Globus pallidus (tissue), 1 donor: ENCODE measurements around the gene FGF12.

Experiments
- DNase-seq: peaks from one replicate; pipeline ENCODE4 v3.0.0-alpha.2; 2015; ENCODE audit warnings: low spot score

Gene FGF12

DNA sequence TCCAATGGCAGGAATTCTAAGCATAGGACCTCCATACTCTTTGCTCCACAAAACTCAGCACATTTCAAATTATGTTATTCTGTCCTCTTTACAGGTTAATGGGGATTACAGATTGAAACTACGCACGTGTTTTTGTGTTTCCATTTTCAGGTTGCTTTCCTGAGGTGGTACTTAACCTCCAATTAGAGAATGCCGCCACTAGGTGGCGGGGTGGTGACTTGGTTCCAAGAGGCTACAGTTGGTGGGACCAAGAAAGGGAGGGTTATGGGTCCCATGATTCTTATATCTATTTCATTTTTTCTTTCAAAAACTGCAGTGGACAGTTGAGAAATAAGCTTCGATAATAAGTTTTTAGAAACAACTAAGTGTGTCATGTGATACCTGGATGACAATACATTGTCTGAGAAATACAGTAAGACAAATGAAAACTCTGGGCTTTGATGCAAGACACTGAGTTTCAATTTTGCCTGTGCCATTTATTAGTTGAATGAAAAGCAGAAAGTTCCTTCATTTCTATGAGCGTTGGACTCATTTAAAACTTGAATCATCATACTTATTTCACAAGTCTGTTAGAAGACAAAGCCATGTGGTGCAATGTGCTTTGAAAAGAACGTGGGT lies 539.0 kb downstream of the FGF12 start:
- peak; percentile 44 for DNase-seq

DNA sequence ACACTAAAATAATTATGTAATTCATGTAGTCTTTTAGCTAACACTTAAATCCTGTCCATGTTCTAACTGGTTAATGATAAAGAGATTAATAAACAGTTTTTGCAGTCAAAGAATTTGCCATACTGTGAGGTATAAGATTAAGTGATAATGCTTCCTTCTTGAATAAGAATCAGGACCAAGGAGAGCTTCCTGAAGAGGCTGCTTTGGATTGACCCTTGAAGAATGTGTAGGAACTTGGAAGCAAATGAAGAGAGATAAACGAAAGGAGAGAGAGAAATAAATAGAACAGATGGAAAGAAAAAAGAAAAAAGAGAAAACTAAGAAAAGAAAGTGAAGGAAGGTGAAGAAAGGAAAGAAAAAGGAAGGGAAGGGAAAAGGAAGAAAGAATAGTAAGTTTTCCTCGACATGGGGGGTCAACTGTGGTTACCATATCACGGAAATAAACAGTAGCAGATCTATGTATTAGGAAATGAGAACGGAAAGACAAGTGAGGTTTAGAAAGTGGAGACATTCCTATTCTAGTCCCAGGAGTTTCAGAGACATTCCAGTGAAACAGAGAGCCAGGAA lies 539.8 kb downstream of the FGF12 start:
- no peak for DNase-seq

DNA sequence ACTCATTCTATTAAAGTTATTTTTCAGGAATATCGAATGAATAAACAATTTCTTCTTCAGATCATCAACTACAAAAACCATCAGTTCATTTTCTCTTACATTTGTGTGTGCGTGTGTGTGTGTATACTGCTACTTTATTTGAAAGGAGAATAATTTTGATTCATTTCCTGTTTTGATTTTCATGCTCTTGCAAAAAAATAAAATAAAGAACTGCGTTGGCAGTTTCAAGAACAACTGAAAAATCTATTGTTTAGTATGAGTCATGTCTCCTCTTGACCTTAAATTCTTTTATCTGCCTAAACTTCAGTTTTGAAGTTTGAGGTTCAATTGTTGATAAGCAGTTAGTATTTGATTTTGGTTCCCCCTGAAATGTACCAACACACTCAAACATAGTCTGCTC lies 540.8 kb downstream of the FGF12 start:
- DNase-seq, result no peak

DNA sequence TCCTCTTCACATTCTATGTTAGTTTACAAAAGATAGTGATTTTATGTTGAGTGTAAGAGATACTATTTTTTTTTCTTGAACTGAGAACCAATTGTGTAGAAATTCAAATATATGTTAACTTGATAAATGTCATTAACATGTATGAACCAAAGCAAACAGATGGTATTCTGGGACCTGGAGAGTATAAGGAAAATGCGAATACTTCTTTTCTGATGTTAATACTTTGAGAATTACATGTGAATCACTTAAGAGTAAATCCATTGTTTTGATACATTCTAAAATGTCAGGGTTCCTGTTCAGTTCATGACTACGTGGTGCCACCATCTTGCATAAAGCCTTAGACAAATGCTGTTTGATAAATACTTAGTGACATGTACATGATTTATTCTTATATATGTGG lies 541.3 kb downstream of the FGF12 start:
- DNase-seq, result no peak

DNA sequence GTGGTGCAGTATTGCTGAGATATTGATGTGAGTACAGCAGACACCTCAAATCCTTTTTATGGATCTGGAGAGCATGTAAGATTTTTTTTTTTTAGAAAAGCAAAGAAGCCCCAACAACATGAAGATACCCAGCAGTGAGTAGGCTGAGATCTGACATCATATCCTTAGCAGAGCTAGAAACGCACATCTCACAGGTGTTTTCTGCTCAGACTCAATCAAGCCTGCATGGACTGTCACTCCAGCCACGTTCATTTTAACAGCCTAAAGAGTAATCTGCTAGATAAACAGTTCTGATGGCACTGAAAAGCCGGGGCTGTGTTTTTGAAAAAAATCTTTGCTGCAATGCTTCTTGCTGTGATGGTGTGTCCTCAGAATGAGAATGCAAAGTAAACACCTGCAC lies 544.2 kb downstream of the FGF12 start:
- DNase-seq, result no peak

DNA sequence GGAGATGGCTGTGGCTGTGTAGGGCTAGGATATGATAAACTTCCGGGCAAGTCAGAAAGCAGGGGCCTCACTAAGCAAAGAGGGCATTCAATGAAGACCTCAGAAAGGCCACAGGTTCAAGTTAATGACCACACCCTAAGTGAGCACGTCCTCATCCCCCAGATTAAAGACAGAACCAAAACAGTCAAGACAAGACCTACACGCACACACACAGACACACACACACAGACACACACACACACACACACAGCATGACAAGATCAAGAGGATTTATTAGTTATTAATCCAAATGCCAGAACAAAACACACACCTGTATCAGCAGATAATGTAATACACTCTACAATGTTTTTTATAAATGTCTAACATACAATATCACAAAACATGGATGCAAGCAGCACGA lies 546.2 kb downstream of the FGF12 start:
- DNase-seq, result no peak

DNA sequence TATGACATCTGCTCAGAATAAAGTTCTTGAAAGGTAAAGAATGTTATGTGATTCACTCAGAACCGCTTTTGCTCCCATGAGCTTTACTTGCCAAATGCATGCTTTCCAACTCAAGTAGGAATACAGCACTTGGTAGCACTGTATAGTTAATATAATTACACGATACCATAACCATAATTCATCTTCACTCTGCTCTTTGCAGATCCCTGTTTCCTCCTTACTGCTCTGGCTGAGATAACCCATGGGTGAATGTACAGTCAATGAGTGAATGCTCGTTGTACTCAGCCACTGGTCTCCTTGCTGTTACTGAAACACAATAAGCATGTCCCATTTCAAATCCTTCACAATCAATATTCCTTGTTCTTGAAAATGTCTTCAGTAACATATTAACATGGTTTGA lies 550.0 kb downstream of the FGF12 start:
- no peak for DNase-seq

DNA sequence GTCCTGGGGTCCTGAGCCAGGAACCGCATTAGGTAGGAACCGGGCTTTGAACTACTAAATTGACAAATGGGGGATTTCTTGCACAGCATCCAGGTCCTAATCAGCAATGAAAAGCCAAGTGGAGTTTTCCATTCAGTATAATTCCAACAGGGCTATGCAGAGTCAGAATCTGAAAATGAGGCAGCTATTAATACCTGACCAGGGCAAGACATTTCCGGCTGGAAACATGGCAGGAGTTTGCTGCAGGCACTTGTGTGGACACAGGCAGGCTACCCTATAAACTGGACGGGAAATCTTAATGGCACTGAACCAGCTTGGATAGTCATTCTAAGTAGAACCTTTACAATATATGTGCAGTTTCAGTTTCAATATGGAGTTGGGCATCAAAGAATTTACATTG lies 553.1 kb downstream of the FGF12 start:
- DNase-seq, result no peak

DNA sequence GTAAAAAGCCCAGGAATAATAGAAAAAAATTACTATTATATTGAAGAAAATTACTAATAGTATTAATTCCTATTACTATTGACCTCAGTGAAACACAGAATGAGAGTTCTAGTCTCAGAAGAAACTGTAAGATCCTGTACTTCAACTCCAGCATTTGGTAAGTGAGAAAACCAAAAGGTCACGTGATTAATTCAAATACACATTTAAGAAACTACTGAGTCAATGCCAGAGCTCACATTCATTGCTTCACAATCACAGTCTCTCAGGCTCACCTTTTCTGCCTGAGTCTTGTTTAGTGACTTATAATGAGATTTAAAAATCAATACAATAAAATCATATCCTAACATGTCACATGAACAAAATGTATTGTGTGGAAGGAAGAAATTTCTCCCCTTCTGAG lies 556.1 kb downstream of the FGF12 start:
- no peak for DNase-seq

DNA sequence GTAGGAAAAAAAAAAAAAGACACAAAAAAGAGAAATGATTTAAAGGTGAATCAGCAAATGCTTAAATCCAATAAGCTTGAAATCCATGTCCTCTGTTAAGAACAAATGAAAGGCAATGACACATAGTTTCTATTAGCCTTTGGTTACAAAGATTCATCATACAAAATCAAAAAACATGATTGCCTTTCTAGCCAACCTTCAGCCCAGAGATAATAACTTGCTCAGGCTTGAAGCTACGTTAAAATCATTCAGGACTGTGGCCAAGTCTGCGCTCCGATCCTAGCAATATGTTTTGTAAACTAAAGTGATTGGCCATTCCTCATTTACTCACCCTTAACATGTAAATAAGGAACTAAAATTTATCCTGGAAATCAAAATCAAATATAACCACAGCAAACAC lies 556.7 kb downstream of the FGF12 start:
- DNase-seq, result no peak

DNA sequence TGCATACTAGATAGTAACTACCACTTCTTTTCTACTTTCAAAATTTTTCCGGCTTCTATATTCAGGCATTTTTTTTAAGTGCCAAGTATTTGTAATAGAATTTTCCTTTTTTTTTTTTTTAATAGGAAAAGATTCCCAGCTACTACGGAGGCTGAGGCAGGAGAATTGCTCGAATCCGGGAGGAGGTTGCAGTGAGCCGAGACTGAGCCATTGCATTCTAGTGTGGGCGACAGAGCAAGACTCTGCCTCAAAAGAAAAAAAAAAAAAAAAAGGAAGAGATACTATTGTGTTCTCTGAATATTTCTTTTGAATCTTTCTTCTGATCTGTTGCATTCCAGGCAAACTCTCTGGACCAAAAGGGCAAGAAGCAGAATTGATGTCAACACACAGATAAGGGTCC lies 557.3 kb downstream of the FGF12 start:
- no peak for DNase-seq

DNA sequence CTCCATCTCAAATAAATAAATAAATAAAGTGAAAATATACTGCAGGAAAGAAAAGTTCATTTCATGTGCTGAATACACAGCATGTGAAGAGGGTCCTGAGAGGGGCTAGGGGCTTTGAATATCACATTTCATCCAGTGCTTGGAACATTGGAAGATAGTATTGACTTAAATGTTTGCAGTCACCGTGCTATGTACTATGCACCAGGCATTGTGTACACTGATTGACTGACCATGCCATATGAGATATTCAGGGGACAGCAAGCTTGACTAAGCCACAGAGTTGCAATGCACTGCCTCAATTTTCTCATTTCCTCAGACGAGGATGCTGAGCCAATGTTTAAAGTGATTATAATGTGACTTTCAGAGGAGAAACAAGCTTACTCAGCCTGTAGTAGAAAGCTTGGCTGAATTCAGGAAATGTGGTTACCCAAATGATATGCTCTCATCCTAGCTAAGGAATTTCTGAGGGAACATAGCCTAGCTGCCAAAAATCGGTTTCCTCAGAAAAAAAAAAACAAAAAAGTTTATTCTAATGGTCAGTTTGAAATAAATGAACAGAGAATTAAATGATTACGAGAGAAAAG lies 557.9 kb downstream of the FGF12 start:
- DNase-seq, result no peak

DNA sequence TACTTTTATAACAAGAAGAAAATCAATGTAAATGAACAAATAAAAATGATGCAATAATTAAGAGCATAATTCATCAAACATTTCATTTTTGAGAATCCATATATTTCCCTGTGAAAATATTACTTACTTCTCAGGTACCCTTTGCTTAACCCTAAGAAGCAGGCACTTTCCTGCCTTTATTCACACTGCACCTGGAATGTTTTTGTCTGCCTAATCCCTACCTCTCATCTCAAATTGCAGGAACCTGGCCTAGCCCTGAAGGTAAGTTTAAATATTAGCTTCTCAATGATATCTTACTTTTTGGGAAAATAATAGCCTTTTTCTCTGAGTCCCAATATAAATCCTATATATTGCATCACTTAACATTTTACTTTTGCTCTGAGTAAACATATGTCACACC lies 559.1 kb downstream of the FGF12 start:
- no peak for DNase-seq

DNA sequence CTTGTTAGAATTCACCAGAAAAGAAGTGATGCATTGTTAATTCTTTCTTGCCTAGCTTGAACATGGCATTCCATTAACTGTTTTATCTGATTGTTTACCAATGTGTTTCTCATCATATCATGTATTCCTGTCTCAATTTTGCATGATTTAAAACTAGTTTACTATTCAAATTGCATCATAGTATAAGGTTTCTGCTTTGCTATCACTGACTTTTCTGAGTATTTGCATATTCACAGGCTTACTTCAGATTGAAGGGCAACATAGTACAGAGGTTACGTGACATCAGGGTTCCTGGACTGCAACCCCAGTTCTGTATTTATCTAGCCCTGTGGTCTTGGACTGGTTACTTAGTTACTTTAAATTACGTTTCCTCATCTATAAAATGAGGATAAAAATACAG lies 561.8 kb downstream of the FGF12 start:
- no peak for DNase-seq

DNA sequence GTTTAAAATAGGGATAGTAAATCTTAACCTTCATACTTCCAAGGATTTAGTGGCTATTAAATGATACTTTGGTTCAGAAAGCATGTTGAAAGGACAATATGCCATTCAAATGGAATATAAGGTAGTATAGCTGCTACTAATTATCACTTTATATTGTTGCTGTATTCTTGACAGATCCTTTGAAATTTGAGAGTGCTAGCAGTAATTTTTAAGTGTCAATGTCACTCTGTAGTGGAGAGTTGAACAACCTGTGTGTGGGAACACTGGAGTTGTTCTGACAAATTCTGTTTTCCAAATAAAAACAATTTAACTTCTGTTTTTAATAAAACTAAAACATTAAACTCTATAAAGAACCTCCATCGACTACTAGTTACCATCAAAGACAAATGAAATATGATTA lies 565.7 kb downstream of the FGF12 start:
- DNase-seq, result no peak

DNA sequence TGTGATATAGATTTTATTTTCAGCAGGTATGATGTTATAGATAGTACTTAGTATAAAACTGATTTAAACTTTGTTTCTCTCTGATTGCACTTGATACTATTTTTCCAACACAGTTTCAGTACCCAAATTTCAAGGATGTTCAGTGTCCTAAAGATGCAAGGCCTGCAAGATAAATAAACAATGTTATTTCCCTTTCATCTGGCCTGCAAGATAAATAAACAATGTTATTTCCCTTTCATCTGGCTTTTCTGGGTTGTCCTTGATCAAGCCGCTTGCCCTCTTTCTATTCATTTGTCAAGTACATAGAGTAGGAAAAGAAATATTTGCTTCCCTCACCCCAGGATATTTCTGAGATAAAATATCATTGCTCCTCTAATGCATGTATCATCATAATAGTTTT lies 571.0 kb downstream of the FGF12 start:
- DNase-seq, result no peak

DNA sequence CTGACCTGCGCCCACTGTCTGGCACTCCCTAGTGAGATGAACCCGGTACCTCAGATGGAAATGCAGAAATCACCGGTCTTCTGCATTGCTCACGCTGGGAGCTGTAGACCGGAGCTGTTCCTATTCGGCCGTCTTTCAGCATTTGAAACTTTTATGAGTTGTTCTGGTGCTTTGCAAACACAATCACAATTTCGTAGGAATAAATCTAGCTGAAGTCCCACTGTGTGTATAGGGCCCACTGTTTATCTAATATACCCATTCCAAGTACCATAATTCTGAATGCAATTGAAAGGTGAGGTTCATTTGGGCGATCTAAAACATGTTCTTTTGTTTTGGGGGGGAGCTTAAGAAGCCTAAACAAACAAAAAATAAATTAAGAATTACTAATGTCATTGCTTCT lies 572.1 kb downstream of the FGF12 start:
- DNase-seq, result no peak

DNA sequence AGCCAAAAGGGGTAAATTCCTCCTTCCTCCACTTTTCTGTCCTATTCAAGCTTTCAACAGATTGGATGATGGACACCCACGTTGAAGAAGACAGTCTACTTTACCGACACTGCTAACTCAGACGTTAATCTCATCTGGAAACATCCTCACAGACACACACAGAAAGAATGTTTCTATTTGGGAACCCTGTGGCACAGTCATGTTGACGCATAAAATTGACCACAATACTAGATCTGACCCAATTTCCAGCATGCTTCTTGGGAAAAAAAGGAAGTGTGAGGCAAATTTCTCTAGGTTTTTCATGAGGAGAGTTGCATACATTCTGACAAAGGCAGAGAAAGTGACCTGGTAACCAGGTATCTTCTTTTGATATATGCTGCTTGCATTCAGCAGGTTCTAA lies 594.1 kb downstream of the FGF12 start:
- DNase-seq, result no peak

DNA sequence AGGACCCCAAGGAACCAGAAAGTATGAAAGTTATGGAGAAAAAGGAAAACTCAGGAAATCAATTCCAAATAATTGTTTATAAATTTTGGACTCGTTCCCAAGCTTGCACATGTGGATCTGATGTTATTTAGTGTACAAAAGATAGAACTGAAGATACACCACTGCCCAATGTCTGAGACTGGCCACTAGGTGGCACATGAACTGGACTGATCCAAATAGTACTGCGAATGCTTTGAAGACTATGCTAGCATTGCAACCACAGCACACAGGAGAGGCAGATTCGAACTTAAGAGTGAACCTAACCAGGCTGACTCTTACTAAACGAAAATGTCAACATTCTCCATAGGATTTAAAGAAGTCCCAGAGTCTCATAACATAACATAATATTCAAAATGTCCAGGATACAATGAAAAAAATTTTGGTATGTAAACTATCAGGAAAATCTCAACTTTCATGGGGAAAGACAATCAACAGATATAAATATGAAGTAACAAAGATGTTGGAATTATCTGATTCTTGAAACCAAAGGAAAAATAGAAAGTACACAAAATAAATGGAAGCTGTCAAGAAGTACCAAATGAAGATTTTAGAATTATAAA lies 596.7 kb downstream of the FGF12 start:
- DNase-seq, result peak; percentile 70

DNA sequence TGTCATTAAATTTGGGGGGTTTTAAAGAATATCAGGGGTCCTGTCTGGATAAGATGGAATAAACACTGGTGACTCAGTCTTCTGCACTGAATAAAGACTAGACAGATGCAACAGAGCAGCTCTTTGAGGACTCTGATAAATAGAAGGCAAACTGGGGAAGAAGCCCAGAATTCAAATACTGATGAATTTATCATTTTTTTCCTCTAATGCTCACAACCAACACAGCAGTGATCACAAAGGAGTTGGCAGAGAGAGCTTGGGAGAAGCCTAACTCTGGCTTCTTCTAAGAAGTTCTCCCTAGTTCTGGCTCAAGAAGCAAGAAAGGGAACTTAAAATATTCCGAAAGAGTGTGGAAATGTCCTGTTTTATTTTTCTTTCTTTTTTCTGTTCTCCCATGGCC lies 597.8 kb downstream of the FGF12 start:
- DNase-seq, result peak; percentile 68

DNA sequence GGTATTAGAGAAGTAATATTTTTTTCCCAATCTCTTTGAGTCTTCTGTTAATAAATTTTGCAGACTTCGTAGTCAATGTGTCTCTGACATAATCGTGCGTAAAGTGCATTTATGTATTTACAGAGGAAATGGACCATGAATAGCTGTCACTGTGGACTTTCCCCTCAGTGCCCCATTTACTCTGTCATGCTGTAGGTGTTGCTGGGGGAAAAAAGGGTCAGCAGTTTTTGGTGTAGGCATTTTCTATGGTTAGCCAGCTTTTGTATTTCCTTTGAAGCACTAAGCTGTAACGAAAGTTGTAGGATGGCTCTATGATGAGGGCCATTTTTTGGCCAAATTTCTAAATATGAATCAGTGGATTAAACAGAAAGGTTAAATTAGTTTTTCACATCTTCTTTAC lies 598.4 kb downstream of the FGF12 start:
- no peak for DNase-seq

DNA sequence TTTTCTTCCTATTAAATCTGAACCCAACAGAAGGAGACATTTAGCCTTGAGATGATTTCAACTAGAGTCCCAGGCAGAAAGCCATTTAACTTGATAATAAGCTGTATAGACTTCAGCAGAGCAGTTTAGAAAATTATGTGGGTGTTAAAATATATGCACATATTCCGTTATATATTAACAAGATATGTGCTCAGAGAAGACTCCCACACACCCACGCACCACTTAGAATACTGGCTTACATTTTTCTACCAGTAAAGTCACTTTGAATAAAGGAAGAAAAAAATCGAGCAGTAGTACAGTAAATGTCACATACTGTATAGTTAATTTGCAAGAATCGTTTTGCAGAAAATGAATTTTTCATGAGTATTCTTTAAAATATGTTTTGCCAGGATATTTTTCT lies 599.3 kb downstream of the FGF12 start:
- no peak for DNase-seq

DNA sequence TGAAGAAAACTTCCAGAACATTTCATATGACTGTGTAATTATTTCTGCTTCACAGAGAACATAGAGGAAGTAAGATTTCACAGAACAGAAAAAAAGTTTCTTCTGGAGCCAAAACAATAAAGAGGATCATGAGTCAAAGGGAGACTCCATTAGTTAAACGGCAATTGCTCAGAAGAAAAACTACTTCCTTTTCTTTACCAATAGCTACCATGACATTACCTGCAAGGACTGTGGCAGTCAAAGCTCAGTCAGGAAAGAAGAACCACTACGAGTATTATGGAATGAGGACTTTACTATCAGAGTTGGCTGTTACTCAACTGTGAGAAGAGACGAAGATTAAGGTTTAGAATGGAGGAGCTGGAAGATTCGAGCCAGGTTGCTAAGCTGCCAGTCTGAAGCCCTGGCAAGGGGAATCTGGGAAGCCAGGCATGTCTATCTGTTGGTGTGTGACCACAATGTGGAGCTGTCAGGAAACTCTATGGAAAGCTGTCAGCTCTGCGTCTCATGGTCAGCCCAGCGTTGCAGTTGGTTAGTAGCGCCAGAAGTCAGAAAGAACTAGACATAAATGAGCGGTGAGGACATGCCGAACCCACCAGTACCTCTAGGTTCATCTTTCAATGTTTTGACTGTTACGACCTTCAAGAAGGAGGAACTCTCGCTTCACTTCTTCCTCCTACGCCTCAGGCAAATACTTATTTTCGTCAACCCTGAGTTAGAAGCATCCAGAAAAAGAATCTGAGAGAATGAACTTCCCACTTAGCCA lies 604.3 kb downstream of the FGF12 start:
- DNase-seq, result no peak
